Activated B cell treated with CpG ODN at 0.5 μM for 24 hours (primary cell): Measurements from ENCODE around the gene FRY. TPM values are rescaled to one million over a fixed set of nuclear protein-coding genes. Genes with fewer than 3 reads are reported as not detected.

Experiments used
- ATAC-seq: fragments of 200-7000 bp; cut with Tn5 transposase; one replicate; pipeline ENCODE4 v1.10.0; 2021; ENCODE audit warnings: low read depth, mild to moderate bottlenecking, moderate library complexity
- CTCF ChIA-PET: fragments of 350-600 bp; sonication (Branson Sonifier 250); formaldehyde crosslinking; loops from one replicate; lab custom pipeline; 2021; ENCODE audit warnings: antibody characterized with exemption; lab: Charles Lee
- POLR2A ChIA-PET: fragments of 350-600 bp; sonication (Branson Sonifier 250); formaldehyde crosslinking; loops from one replicate; lab custom pipeline; 2021; ENCODE audit warnings: antibody characterized with exemption; lab: Charles Lee
- DNase-seq: peaks from one replicate; pipeline ENCODE4 v3.0.0; 2022
- H3K27ac Mint-ChIP-seq: one replicate; pipeline ENCODE4 v1.8.0; 2020; ENCODE audit warnings: mixed read lengths
- H3K27me3 Mint-ChIP-seq: one replicate; pipeline ENCODE4 v1.8.0; 2021; ENCODE audit warnings: mixed read lengths
- H3K36me3 Mint-ChIP-seq: one replicate; pipeline ENCODE4 v1.8.0; 2021; ENCODE audit warnings: low read depth, mixed read lengths
- H3K4me1 Mint-ChIP-seq: one replicate; pipeline ENCODE4 v1.8.0; 2021; ENCODE audit warnings: mixed read lengths
- H3K4me3 Mint-ChIP-seq: one replicate; pipeline ENCODE4 v1.8.0; 2020; ENCODE audit warnings: mild to moderate bottlenecking, mixed read lengths
- H3K9me3 Mint-ChIP-seq: one replicate; pipeline ENCODE4 v1.8.0; 2020; ENCODE audit warnings: mixed read lengths
- intact Hi-C: fragments of 100-400 bp; cut with micrococcal nuclease; formaldehyde crosslinking; loops from one replicate; pipeline ENCODE4 v1.15.1; 2024
- total RNA-seq: library from RNA; stranded (reverse); gene quantifications from 2 replicates; pipeline ENCODE4 v1.2.3, GENCODE V29; 2022
- TF ChIP-seq, protein P1 (sequence below): fragments of 200-600 bp; IDR thresholded peaks from one replicate; pipeline ENCODE4 v1.8.0; 2022; ENCODE audit warnings: antibody characterized with exemption, mild to moderate bottlenecking

The FRY gene
- total RNA-seq, 1 donor from 2014 or later = 4.8 TPM

- DNase-seq (no peak), ATAC-seq (no peak)
- Mint-ChIP-seq H3K4me3 (no peak overlapping the region), H3K4me1 (no peaks in the 10 kb centered on the region), H3K27ac (no peak overlapping the region), H3K36me3 (peaks cover 3% of the 10 kb centered on the region), H3K27me3 (no peaks in the 10 kb centered on the region), H3K9me3 (no peaks in the 10 kb centered on the region)
- POLR2A ChIA-PET = no interaction called here
- TF ChIP-seq, protein P1, sequence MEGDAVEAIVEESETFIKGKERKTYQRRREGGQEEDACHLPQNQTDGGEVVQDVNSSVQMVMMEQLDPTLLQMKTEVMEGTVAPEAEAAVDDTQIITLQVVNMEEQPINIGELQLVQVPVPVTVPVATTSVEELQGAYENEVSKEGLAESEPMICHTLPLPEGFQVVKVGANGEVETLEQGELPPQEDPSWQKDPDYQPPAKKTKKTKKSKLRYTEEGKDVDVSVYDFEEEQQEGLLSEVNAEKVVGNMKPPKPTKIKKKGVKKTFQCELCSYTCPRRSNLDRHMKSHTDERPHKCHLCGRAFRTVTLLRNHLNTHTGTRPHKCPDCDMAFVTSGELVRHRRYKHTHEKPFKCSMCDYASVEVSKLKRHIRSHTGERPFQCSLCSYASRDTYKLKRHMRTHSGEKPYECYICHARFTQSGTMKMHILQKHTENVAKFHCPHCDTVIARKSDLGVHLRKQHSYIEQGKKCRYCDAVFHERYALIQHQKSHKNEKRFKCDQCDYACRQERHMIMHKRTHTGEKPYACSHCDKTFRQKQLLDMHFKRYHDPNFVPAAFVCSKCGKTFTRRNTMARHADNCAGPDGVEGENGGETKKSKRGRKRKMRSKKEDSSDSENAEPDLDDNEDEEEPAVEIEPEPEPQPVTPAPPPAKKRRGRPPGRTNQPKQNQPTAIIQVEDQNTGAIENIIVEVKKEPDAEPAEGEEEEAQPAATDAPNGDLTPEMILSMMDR = no peak
- CTCF ChIA-PET = no interaction called here
- intact Hi-C loops = no loop called here
These were observed 182.5 kb downstream of the FRY start for GRCh38 chr13:32214071-32214470.

GRCh38 chr13:32216281-32216680 is 184.7 kb downstream of the FRY start:
- intact Hi-C loops = no loop called here
- H3K4me3 Mint-ChIP-seq = no peak overlapping the region
- DNase-seq (no peak), ATAC-seq (no peak)
- H3K27ac Mint-ChIP-seq = no peak overlapping the region
- H3K4me1 Mint-ChIP-seq = no peaks in the 10 kb centered on the region
- ChIA-PET POLR2A (no interaction called here), CTCF (no interaction called here)
- H3K36me3 Mint-ChIP-seq = peaks cover 3% of the 10 kb centered on the region
- TF ChIP-seq, protein P1 = no peak
- no peaks in the 10 kb centered on the region for H3K9me3 Mint-ChIP-seq
- H3K27me3 Mint-ChIP-seq = no peaks in the 10 kb centered on the region

DNA sequence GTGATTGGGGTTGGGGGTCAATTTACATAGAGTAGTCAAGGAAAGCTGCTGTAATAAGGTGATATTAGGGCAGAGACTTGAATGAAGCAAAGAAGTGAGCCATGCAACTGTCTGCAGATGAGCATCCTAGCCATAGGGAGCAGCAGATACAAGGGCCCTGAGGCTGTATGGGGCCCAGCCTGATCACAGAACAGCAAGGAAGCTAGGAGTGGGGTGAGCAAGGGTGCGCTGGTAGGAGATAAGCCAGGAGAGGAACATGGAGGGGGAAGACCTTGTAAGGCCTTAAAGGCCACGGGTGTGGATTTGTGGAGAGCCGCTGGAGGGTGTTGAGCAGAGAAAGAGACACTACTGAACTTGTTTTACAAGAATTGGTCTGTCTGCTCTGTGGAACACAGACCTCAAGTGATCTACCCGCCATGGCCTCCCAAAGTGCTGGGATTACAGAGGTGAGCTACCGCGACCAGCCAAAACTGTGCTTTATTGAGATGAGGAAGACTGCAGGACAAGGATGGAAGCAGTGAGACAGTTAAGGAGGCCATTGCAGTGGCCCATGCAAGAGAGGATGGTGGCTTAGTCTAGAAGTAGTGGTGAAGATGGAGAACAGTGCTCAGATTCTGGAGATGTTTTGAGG is 190.6 kb downstream of the FRY start:
- POLR2A ChIA-PET = no interaction called here
- H3K4me3 Mint-ChIP-seq = no peak overlapping the region
- intact Hi-C loops = no loop called here

DNA sequence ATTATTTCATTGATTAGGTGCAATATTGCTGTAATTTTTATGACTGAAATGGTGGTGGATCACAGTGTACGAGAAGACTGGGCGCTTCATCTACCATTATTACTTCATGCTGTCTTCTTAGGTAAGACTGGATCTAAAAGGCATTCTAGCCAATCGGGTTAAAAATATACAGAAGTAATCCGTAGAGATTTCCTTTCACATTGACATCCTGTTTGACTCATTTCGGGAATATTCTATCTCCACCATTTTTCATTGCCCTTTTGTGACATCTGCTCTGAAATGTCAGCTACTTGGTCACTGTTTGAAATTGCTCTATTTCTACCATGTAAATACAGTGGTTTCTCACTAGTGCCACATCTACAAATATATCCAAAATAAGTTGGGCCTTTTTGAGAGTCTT is 193.3 kb downstream of the FRY start:
- TF ChIP-seq, protein P1 = no peak
- H3K36me3 Mint-ChIP-seq = peaks cover 4% of the 10 kb centered on the region
- POLR2A ChIA-PET = no interaction called here

More for the DNA sequence above, 190.6 kb downstream of the FRY start:
- no peak for ATAC-seq
- TF ChIP-seq, protein P1 = no peak
- DNase-seq = no peak
- Mint-ChIP-seq H3K27ac (no peak overlapping the region), H3K9me3 (no peaks in the 10 kb centered on the region), H3K4me1 (no peaks in the 10 kb centered on the region), H3K36me3 (peaks cover 7% of the 10 kb centered on the region), H3K27me3 (no peaks in the 10 kb centered on the region)
- CTCF ChIA-PET = no interaction called here

GRCh38 chr13:32225481-32225931 is 193.9 kb downstream of the FRY start:
- Mint-ChIP-seq H3K4me3 (no peak overlapping the region), H3K4me1 (no peaks in the 10 kb centered on the region), H3K27ac (no peak overlapping the region), H3K36me3 (peaks cover 4% of the 10 kb centered on the region), H3K27me3 (no peaks in the 10 kb centered on the region), H3K9me3 (no peaks in the 10 kb centered on the region)
- DNase-seq = no peak
- intact Hi-C loops = no loop called here
- TF ChIP-seq, protein P1 = no peak
- ChIA-PET CTCF (interaction anchor here (1.2 kb wide), 1 partner anchor 315 kb away, joined by 3 read pairs; no protein-coding TSS in a partner anchor), POLR2A (no interaction called here)
- ATAC-seq = no peak

More for the DNA sequence above, 193.3 kb downstream of the FRY start:
- no peak for ATAC-seq
- H3K9me3 Mint-ChIP-seq = no peaks in the 10 kb centered on the region
- intact Hi-C loops = no loop called here
- no peaks in the 10 kb centered on the region for H3K27me3 Mint-ChIP-seq
- no peaks in the 10 kb centered on the region for H3K4me1 Mint-ChIP-seq
- CTCF ChIA-PET = interaction anchor here (1.2 kb wide), 1 partner anchor 315 kb away, joined by 3 read pairs; no protein-coding TSS in a partner anchor
- no peak for DNase-seq
- H3K4me3 Mint-ChIP-seq = no peak overlapping the region
- H3K27ac Mint-ChIP-seq = no peak overlapping the region
